Mononuclear cell (primary cell): Measurements from ENCODE around the gene SHC2. TPM values are rescaled to one million over a fixed set of nuclear protein-coding genes. Genes with fewer than 3 reads are reported as not detected.
"Not testable (repeated sequence)": the region's sequence is repeated elsewhere in the genome, so short reads cannot be mapped to it uniquely, and the experiment has no call there.

Source experiments
- H3K27me3 ChIP-seq: 2 replicates; pipeline ENCODE4 v1.6.0; 2011; ENCODE audit warnings: low read length, control low read depth; ENCODE audit not compliant: insufficient read depth
- H3K4me1 ChIP-seq: 2 replicates; pipeline ENCODE4 v1.5.1; 2011; ENCODE audit warnings: mild to moderate bottlenecking, low read length, control low read depth; ENCODE audit not compliant: insufficient read depth
- H3K4me3 ChIP-seq: 2 replicates; pipeline ENCODE4 v1.5.1; 2011; ENCODE audit warnings: mild to moderate bottlenecking, low read length, moderate library complexity
- H3K9me3 ChIP-seq: 2 replicates; pipeline ENCODE4 v1.5.1; 2011; ENCODE audit warnings: low read depth, mild to moderate bottlenecking, control low read depth, low read length
- total RNA-seq: library from RNA; depleted of rRNA; stranded (reverse); fragments of >200 nt; gene quantifications from one replicate; pipeline ENCODE4 v1.2.3, GENCODE V29; 2012

SHC2 gene
- total RNA-seq, 1 donor, result 0.42 TPM

- Histone ChIP-seq H3K4me1 (no peaks in the 10 kb centered on the region), H3K4me3 (no peak overlapping the region), H3K27me3 (peaks cover 14% of the 10 kb centered on the region), H3K9me3 (no peaks in the 10 kb centered on the region)
Observed at GRCh38 chr19:464208-464545, 3.3 kb upstream of the SHC2 start.

DNA sequence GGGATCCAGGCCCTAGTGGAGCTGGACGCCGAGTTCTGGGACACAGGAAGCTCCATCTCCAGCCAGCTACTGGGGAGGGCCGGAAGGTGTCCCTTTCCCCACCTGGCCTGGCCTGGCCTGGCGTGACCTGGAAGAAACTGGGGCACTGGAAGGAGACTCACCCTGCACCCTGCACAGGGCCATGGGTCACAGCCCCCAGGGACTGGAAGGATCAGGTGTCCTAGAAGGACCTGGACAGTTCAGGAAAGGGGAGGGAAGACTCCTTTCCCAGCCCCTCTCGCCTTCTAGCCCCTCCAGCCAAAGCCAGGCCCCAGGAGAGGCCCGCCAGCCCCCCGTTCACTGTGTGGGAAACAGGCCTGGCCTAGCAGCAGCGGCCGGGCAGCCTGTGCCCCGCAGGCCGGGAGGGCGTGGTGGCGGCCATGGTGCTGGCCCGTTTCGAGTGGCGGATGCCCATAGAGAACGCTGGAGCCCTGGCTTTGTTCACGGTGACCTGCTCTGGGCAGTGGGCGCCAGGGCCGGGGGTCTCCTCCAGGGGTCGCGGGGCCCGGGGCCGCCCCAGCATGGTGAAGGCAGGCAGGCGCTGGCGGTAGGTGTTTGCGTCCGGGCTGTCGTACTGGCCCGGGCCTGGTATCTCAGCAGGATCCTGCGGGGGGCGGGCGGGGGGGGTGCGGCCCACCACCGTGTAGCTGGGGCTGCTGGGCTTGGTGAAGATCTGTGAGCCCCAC lies 2.8 kb upstream of the SHC2 start:
- Histone ChIP-seq H3K27me3 (peaks cover 14% of the 10 kb centered on the region), H3K4me3 (no peak overlapping the region), H3K9me3 (no peaks in the 10 kb centered on the region), H3K4me1 (no peaks in the 10 kb centered on the region)

DNA sequence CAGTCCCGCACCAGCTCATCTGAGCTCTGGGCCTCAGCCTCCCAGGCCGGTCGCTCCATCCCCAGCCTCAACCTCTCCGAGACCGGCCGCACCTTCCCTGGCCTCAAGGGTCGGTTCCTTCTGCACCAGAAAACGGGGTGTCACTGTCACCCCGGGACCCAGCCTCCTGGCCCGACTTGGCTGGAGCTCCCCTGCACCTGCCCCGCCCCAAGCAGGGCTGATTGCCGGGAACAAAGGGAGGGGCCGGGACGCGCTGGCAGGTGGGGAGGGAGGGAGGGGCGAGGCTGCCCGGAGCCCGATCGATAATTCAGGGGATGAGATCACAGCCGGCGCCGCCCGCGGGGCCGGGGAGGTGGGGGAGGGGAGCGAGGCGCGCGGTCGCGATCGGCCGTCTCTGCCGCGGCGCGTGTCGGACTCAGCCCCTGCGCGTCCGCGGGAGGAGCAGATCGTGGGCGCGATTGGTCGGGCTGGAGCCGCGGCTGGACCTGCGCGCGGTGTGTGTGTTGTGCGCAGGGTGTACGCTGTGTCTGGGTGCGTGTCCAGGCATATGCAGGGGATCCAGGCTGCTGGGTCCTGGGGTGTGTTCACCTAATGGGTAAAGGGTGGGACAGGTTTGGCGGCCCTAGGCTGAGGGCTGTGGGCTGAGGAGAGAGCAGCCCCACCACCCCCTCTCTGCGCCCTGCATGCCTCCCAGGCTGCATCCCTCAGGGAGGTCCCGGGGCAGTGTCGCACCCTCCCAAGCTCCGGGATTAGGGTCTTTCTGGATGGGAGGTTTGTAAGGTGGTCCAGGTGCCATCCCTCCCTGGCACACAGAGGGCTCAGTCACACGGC lies 1.1 kb upstream of the SHC2 start:
- no peaks in the 10 kb centered on the region for H3K9me3 ChIP-seq
- H3K4me1 ChIP-seq, result no peaks in the 10 kb centered on the region
- H3K27me3 ChIP-seq, result peaks cover 14% of the 10 kb centered on the region
- no peak overlapping the region for H3K4me3 ChIP-seq

DNA sequence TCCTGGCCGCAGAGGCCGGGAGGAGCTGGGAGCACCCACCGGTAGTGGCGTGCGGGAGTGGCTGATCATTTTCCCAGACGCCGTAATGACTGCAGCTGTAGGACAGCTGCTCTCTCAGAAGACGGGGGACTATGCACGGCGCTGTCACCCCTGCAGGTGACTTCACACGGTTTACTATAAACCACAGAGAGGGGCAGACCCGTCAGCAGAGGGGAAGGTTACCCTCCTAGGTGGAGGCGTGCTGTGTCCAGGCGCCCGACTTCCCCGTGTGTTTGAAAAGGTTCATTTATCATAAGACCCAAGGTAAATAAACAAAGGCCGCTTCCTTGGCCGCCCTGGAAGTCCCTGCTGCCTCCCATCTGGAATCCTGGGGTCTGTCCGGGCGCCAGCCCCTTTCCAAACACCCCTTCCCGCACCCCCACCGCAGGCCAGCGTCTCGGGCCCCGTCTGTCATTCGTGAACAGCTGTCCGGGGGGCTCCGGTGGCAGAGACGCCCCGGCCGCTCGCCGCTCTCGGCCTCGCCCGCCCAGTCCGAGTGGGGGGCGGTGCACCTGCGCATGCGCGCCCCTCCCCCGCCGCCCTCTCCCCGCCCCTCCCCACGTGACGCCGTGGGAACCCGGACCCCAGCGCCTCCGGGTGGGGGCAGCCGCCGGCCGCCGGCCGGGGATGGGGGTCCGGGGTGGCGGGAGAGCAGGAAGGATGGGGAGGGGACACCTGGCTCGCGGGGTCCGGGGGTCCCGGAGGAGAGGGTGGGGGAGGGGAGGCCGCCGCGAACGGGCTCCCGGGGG lies 915 bp downstream of the SHC2 start:
- no peak overlapping the region for H3K4me3 ChIP-seq
- H3K4me1 ChIP-seq, result no peaks in the 10 kb centered on the region
- no peaks in the 10 kb centered on the region for H3K9me3 ChIP-seq
- H3K27me3 ChIP-seq, result peaks cover 14% of the 10 kb centered on the region

DNA sequence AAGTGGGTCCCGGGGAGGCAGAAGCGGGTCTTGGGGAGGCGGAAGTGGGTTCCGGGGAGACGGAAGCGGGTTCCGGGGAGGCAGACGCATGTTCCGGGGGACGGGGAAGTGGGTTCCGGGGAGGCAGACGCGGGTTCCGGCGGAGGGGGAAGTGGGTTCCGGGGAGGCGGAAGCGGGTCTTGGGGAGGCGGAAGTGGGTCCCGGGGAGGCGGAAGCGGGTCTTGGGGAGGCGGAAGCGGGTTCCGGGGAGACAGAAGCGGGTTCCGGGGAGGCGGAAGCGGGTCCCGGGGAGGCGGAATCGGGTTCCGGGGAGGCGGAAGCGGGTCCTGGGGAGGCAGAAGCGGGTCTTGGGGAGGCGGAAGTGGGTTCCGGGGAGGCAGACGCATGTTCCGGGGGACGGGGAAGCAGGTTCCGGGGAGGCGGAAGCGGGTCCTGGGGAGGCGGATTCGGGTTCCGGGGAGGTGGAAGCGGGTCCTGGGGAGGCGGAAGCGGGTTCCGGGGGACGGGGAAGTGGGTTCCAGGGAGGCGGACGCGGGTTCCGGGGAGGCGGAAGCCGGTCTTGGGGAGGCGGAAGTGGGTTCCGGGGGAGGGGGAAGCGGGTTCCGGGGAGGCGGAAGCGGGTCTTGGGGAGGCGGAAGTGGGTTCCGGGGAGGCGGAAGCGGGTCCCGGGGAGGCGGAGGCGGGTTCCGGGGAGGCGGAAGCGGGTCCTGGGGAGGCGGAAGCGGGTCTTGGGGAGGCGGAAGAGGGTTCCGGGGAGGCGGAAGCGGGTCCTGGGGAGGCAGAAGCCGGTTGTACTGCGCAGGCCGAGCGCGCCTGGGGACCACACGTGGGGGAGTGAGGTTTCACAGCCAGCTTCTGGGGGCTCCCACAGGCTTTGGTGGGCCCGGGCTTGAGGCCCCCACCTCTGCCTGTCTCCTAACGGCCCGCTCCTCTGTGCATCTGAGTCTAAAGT lies 2.5 kb downstream of the SHC2 start:
- H3K9me3 ChIP-seq, result no peaks in the 10 kb centered on the region
- no peaks in the 10 kb centered on the region for H3K4me1 ChIP-seq
- peaks cover 14% of the 10 kb centered on the region for H3K27me3 ChIP-seq

DNA sequence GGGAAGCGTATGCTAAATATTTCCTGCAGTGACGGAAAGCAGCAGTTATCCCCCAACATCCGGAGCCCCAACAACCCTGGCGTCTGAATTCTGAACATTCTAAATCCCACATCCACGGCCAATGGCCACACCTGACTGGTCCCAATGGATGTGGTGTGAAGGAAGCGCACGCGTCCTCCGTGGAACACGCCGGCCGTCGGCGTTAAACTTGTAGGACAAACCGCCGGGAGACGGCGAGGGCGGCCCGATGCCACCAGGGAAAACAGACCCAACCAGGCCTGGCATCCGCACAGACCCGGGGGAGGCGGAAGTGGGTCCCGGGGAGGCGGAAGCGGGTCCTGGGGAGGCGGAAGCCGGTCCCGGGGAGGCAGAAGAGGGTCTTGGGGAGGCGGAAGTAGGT lies 3.2 kb downstream of the SHC2 start:
- Histone ChIP-seq H3K27me3 (peaks cover 12% of the 10 kb centered on the region), H3K4me1 (no peaks in the 10 kb centered on the region), H3K4me3 (no peak overlapping the region), H3K9me3 (no peaks in the 10 kb centered on the region)

More for the DNA sequence above, 2.5 kb downstream of the SHC2 start:
- H3K4me3 ChIP-seq, result no peak overlapping the region

DNA sequence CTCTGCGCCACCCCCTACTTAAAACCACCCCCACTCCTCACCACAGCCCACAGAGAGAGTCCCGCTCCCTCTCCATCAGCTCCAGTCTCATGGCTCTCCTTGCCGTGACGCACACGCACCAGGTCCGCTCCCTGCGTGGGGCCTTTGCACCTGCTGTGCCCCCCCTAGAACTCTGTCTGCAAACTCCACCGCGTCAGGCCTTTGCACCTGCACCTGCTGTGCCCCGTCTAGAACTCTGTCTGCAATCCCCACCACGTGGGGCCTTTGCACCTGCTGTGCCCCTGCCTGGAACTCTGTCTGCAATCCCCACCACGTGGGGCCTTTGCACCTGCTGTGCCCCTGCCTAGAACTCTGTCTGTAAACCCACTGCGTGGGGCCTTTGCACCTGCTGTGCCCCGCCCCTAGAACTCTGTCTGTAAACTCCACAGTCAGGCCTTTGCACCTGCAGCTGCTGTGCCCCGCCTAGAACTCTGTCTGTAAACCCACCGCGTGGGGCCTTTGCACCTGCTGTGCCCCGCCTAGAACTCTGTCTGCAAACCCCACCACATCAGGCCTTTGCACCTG lies 4.2 kb downstream of the SHC2 start:
- Histone ChIP-seq H3K4me1 (no peaks in the 10 kb centered on the region), H3K9me3 (no peaks in the 10 kb centered on the region), H3K4me3 (no peak overlapping the region), H3K27me3 (peaks cover 6% of the 10 kb centered on the region)

- Histone ChIP-seq H3K9me3 (no peaks in the 10 kb centered on the region), H3K4me3 (no peak overlapping the region), H3K4me1 (no peaks in the 10 kb centered on the region), H3K27me3 (peaks cover 6% of the 10 kb centered on the region)
Observed at GRCh38 chr19:455851-456546, 4.8 kb downstream of the SHC2 start.

GRCh38 chr19:455031-455705 lies 5.7 kb downstream of the SHC2 start:
- no peak overlapping the region for H3K4me3 ChIP-seq
- peaks cover 6% of the 10 kb centered on the region for H3K27me3 ChIP-seq
- no peaks in the 10 kb centered on the region for H3K9me3 ChIP-seq
- H3K4me1 ChIP-seq, result no peaks in the 10 kb centered on the region

- H3K4me3 ChIP-seq, result no peak overlapping the region
- H3K27me3 ChIP-seq, result no peaks in the 10 kb centered on the region
- H3K4me1 ChIP-seq, result no peaks in the 10 kb centered on the region
- no peaks in the 10 kb centered on the region for H3K9me3 ChIP-seq
Observed at GRCh38 chr19:453606-454005, 7.2 kb downstream of the SHC2 start.

- no peaks in the 10 kb centered on the region for H3K4me1 ChIP-seq
- no peaks in the 10 kb centered on the region for H3K27me3 ChIP-seq
- H3K4me3 ChIP-seq, result no peak overlapping the region
- no peaks in the 10 kb centered on the region for H3K9me3 ChIP-seq
Observed at GRCh38 chr19:452829-453228, 8.0 kb downstream of the SHC2 start.

DNA sequence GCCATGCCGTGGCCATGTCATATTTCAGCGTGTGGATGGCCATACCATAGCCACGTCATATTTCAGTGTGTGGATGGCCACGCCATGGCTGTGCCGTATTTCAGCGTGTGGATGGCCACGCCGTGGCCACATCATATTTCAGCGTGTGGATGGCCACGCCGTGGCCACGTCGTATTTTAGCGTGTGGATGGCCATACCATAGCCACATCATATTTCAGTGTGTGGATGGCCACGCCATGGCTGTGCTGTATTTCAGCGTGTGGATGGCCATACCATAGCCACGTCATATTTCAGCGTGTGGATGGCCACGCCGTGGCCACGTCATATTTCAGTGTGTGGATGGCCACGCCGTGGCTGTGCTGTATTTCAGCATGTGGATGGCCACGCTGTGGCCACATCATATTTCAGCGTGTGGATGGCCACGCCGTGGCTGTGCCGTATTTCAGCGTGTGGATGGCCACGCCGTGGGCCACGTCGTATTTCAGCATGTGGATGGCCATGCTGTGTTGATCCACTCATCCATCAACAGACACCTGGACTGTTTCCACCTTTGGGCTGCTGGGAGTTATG lies 9.8 kb downstream of the SHC2 start:
- not testable (repeated sequence) for H3K4me1 ChIP-seq, H3K9me3 ChIP-seq, H3K4me3 ChIP-seq, H3K27me3 ChIP-seq

DNA sequence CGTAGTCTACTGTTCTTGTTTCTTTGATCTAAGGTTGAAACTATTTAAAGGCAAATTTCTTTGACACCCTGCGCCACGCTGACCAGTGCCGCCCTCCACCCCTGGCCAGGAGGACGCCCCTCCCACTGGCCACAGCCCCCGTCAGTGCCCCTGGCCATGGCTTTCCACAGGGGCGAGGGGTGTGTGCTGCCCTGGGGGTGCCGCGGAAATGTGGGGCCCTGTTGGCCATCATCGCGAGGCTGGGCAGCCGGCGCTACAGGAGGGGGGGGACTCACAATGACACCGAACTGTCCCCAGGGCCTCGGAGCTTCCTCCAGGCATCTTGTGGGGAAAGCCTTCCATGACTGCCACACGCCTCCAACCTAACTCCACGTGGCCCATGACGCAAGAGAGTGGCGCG lies 10.9 kb downstream of the SHC2 start:
- Histone ChIP-seq H3K4me1 (no peaks in the 10 kb centered on the region), H3K4me3 (no peak overlapping the region), H3K27me3 (no peaks in the 10 kb centered on the region), H3K9me3 (no peaks in the 10 kb centered on the region)
